GM21786 (cell line): ENCODE measurements around the gene MRPL11.

Source experiments
- ATAC-seq: cut with Tn5 transposase; IDR thresholded peaks from one replicate; pipeline ENCODE4 v1.9.1; 2021; ENCODE audit not compliant: unreplicated experiment

The MRPL11 gene

GRCh38 chr11:66393954-66394353, 44.7 kb downstream of the MRPL11 start:
- ATAC-seq, result no peak

GRCh38 chr11:66391322-66391721, 47.3 kb downstream of the MRPL11 start:
- no peak for ATAC-seq

GRCh38 chr11:66388780-66389386, 49.8 kb downstream of the MRPL11 start:
- ATAC-seq, result no peak

GRCh38 chr11:66386171-66387069, 52.2 kb downstream of the MRPL11 start:
- ATAC-seq, result no peak
